NCI-H748 treated with DMSO at 0.1 percent for 48 hours (cell line): ENCODE measurements around the gene C6orf132.

ENCODE experiments used
- DNase-seq: peaks from one replicate; lab custom pipeline; 2025; lab: John Stamatoyannopoulos, UW

C6orf132 gene

GRCh38 chr6:42105709-42106108 is 36.7 kb downstream of the C6orf132 start:
- DNase-seq: no peak

- no peak for DNase-seq
Measured at GRCh38 chr6:42105156-42105648, 37.2 kb downstream of the C6orf132 start.

- no peak for DNase-seq
Measured at GRCh38 chr6:42104804-42105125, 37.7 kb downstream of the C6orf132 start.

GRCh38 chr6:42104095-42104803 is 38.2 kb downstream of the C6orf132 start:
- DNase-seq: no peak

GRCh38 chr6:42103753-42104094 is 38.7 kb downstream of the C6orf132 start:
- DNase-seq: no peak

- no peak for DNase-seq
Measured at GRCh38 chr6:42103216-42103615, 39.2 kb downstream of the C6orf132 start.

- no peak for DNase-seq
Measured at GRCh38 chr6:42101186-42101657, 41.2 kb downstream of the C6orf132 start.

GRCh38 chr6:42100029-42100901 is 42.2 kb downstream of the C6orf132 start:
- DNase-seq: no peak

- no peak for DNase-seq
Measured at GRCh38 chr6:42099340-42100028, 42.9 kb downstream of the C6orf132 start.

GRCh38 chr6:42095776-42096541 is 46.5 kb downstream of the C6orf132 start:
- no peak for DNase-seq

- no peak for DNase-seq
Measured at GRCh38 chr6:42095094-42095493, 47.3 kb downstream of the C6orf132 start.

- DNase-seq: no peak
Measured at GRCh38 chr6:42093582-42094329, 48.7 kb downstream of the C6orf132 start.

GRCh38 chr6:42091718-42092023 is 50.7 kb downstream of the C6orf132 start:
- DNase-seq: no peak

GRCh38 chr6:42090819-42091717 is 51.4 kb downstream of the C6orf132 start:
- no peak for DNase-seq

GRCh38 chr6:42088101-42088591 is 54.3 kb downstream of the C6orf132 start:
- DNase-seq: no peak

- no peak for DNase-seq
Measured at GRCh38 chr6:42086046-42087035, 56.1 kb downstream of the C6orf132 start.

GRCh38 chr6:42084889-42085288 is 57.5 kb downstream of the C6orf132 start:
- DNase-seq: no peak

- no peak for DNase-seq
Measured at GRCh38 chr6:42083530-42083929, 58.9 kb downstream of the C6orf132 start.

- no peak for DNase-seq
Measured at GRCh38 chr6:42079941-42080464, 62.4 kb downstream of the C6orf132 start.
